Type B pancreatic cell (in vitro differentiated cells): ENCODE results near the gene TPI1. TPM values are rescaled to one million over a fixed set of nuclear protein-coding genes. Genes with fewer than 3 reads are reported as not detected.
"Not testable (repeated sequence)": the region's sequence is repeated elsewhere in the genome, so short reads cannot be mapped to it uniquely, and the experiment has no call there.

Source experiments
- DNase-seq: peaks from one replicate; pipeline ENCODE4 v3.0.0; 2021; ENCODE audit warnings: mixed read lengths; ENCODE audit not compliant: unreplicated experiment; ENCODE audit errors: extremely low spot score
- H3K27ac Mint-ChIP-seq: 2 replicates; pipeline ENCODE4 v1.8.0; 2021; ENCODE audit warnings: mild to moderate bottlenecking, mixed read lengths
- H3K27me3 Mint-ChIP-seq: 2 replicates; pipeline ENCODE4 v1.8.0; 2021; ENCODE audit warnings: mixed read lengths
- H3K36me3 Mint-ChIP-seq: 2 replicates; pipeline ENCODE4 v1.8.0; 2021; ENCODE audit warnings: mixed read lengths
- H3K4me1 Mint-ChIP-seq: one replicate; pipeline ENCODE4 v1.8.0; 2021; ENCODE audit warnings: mixed read lengths; ENCODE audit not compliant: unreplicated experiment
- H3K4me3 Mint-ChIP-seq: 2 replicates; pipeline ENCODE4 v1.8.0; 2021; ENCODE audit warnings: mild to moderate bottlenecking, mixed read lengths
- H3K9me3 Mint-ChIP-seq: 2 replicates; pipeline ENCODE4 v1.8.0; 2021; ENCODE audit warnings: mixed read lengths
- CTCF ChIP-seq: fragments of 200-600 bp; sonication (generic); conservative IDR thresholded peaks from 2 replicates; pipeline ENCODE4 v1.5.0; 2021; ENCODE audit warnings: antibody characterized with exemption, mild to moderate bottlenecking
- total RNA-seq: library from RNA; stranded (reverse); gene quantifications from 2 replicates; pipeline ENCODE4 v1.2.1, GENCODE V29; 2021; ENCODE audit warnings: low replicate concordance

The TPI1 gene
- total RNA-seq, 1 donor from 2014 or later = 565 TPM

- Mint-ChIP-seq H3K36me3 (peaks cover 41% of the 10 kb centered on the region), H3K27ac (no peak overlapping the region)
- no peak for TF ChIP-seq CTCF
Measured at GRCh38 chr12:6863586-6864321, 3.6 kb upstream of the TPI1 start.

GRCh38 chr12:6865307-6865706, 2.0 kb upstream of the TPI1 start:
- H3K27me3 Mint-ChIP-seq, H3K27ac Mint-ChIP-seq, H3K9me3 Mint-ChIP-seq, DNase-seq: not testable (repeated sequence)
- peaks cover 18% of the 10 kb centered on the region for H3K4me1 Mint-ChIP-seq
- peaks cover 52% of the 10 kb centered on the region for H3K36me3 Mint-ChIP-seq
- peak overlapping the region; percentile 70 for H3K4me3 Mint-ChIP-seq

More at GRCh38 chr12:6863586-6864321, 3.6 kb upstream of the TPI1 start:
- H3K27me3 Mint-ChIP-seq = no peaks in the 10 kb centered on the region
- no peaks in the 10 kb centered on the region for H3K9me3 Mint-ChIP-seq
- H3K4me1 Mint-ChIP-seq = peaks cover 9% of the 10 kb centered on the region
- H3K4me3 Mint-ChIP-seq = no peak overlapping the region
- DNase-seq = no peak

GRCh38 chr12:6866163-6866919, 990 bp upstream of the TPI1 start:
- TF ChIP-seq CTCF = no peak
- H3K27me3 Mint-ChIP-seq = no peaks in the 10 kb centered on the region
- peak overlapping the region; percentile 97 for H3K4me3 Mint-ChIP-seq
- peaks cover 18% of the 10 kb centered on the region for H3K4me1 Mint-ChIP-seq
- DNase-seq = no peak
- H3K36me3 Mint-ChIP-seq = peaks cover 46% of the 10 kb centered on the region
- H3K27ac Mint-ChIP-seq = peak overlapping the region; percentile 96
- H3K9me3 Mint-ChIP-seq = no peaks in the 10 kb centered on the region

DNA sequence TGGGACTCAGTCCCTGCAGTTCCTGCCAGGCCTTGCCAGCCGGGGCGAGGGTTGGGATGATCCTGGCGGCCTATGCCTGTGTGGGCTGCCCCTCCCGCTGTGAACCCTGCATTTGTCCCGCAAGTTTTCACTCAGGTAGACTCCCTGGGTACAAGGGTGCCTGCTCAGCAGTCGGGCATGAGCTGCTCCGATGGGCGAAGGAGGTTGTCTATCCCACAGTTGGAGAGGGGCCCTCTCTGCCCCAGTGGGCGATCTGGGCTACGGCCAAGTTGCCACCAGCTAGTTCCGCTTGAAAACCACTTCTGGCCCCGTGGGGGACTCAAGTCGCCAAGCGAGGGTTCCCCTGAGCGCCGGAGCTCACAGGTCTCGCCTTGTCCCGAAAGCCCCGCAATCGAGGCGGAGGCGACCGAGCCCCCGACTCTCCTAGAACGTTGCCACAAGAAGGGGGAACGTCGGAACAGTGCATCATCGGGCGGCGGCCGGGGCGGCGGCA, 365 bp upstream of the TPI1 start:
- no peak for TF ChIP-seq CTCF
- H3K27ac Mint-ChIP-seq = peak overlapping the region; percentile 96
- H3K27me3 Mint-ChIP-seq = no peaks in the 10 kb centered on the region
- no peaks in the 10 kb centered on the region for H3K9me3 Mint-ChIP-seq
- peaks cover 23% of the 10 kb centered on the region for H3K4me1 Mint-ChIP-seq
- no peak for DNase-seq
- peaks cover 45% of the 10 kb centered on the region for H3K36me3 Mint-ChIP-seq
- peak overlapping the region; percentile 97 for H3K4me3 Mint-ChIP-seq

DNA sequence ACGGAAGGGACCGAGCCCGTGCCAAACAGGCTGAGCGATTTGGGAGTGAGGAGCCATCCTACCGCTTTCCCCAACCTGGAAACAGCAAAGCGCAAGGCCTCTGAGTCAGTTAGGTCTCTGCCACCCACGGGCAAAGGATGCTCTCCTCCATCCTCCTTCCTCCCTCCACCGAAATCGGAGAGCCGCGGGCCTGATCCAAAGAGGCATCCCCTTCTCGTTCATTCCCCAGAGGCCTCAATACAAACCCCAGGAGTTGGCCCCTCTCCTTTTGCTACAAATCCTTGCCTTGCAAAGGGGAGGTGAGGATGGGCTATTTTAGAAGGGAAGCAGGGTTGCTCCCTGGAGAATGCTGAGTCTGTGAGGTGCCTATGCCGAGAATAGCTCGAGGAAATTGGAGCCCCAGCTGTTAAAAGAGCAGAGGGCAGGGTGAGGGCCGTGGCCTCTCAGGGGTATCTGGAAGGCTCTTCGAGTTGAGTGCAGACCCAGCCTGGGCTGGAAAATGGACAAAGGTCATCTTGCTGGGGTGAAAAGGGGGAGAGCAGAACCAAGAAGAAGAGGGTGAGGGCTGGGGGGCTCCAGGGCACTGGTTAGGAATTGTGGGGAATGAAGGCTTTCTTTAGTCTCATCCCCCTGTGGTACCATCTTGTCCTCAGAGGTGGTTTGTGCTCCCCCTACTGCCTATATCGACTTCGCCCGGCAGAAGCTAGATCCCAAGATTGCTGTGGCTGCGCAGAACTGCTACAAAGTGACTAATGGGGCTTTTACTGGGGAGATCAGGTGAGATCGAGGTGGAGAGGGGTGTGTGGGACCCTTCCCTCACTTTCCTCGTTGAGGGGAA, 1.1 kb downstream of the TPI1 start:
- H3K27me3 Mint-ChIP-seq = no peaks in the 10 kb centered on the region
- peaks cover 27% of the 10 kb centered on the region for H3K4me1 Mint-ChIP-seq
- TF ChIP-seq CTCF = no peak
- H3K4me3 Mint-ChIP-seq = peak overlapping the region; percentile 97
- peak overlapping the region; percentile 94 for H3K27ac Mint-ChIP-seq
- H3K36me3 Mint-ChIP-seq = peaks cover 37% of the 10 kb centered on the region
- no peaks in the 10 kb centered on the region for H3K9me3 Mint-ChIP-seq
- DNase-seq = no peak
